GM23338 (cell line): ENCODE data around the gene MAP3K4. TPM values are rescaled to one million over a fixed set of nuclear protein-coding genes. Genes with fewer than 3 reads are reported as not detected.

Source experiments
- ATAC-seq: fragments of 200-7000 bp; cut with Tn5 transposase; 3 replicates; pipeline ENCODE4 v1.9.1; 2020
- DNase-seq: peaks from one replicate; pipeline ENCODE4 v3.0.0-alpha.2; 2015; ENCODE audit warnings: low spot score
- H2AFZ ChIP-seq: fragments of 200-600 bp; sonication (generic); 2 replicates; pipeline ENCODE4 v1.8.0; 2016; ENCODE audit warnings: antibody characterized with exemption, mild to moderate bottlenecking, moderate library complexity
- H3F3A ChIP-seq: fragments of 200-600 bp; sonication (generic); replicated peaks from 2 replicates; pipeline ENCODE4 v1.8.0; 2017; ENCODE audit warnings: antibody characterized with exemption, mixed run types, low read depth
- H3K27ac ChIP-seq: fragments of 200-600 bp; sonication (generic); 2 replicates; pipeline ENCODE4 v1.6.1; 2016; ENCODE audit warnings: low read depth
- H3K27me3 ChIP-seq: fragments of 200-600 bp; sonication (generic); 2 replicates; pipeline ENCODE4 v1.8.0; 2016; ENCODE audit warnings: mild to moderate bottlenecking, mixed run types, moderate library complexity; ENCODE audit not compliant: insufficient read depth
- H3K36me3 ChIP-seq: fragments of 200-600 bp; sonication (generic); 2 replicates; pipeline ENCODE4 v1.8.0; 2016; ENCODE audit warnings: mild to moderate bottlenecking; ENCODE audit not compliant: insufficient read depth
- H3K4me1 ChIP-seq: fragments of 200-600 bp; sonication (generic); 2 replicates; pipeline ENCODE4 v1.8.0; 2016; ENCODE audit warnings: mild to moderate bottlenecking, moderate library complexity; ENCODE audit not compliant: insufficient read depth
- H3K4me2 ChIP-seq: fragments of 200-600 bp; sonication (generic); 2 replicates; pipeline ENCODE4 v1.7.1; 2017; ENCODE audit warnings: mixed run types
- H3K4me3 ChIP-seq: fragments of 200-600 bp; sonication (generic); 2 replicates; pipeline ENCODE4 v1.6.1; 2016; ENCODE audit warnings: mixed run types
- H3K79me2 ChIP-seq: fragments of 200-600 bp; sonication (generic); replicated peaks from 2 replicates; pipeline ENCODE4 v1.8.0; 2017; ENCODE audit warnings: mild to moderate bottlenecking; ENCODE audit not compliant: insufficient read depth
- H3K9me2 ChIP-seq: fragments of 200-600 bp; sonication (generic); 2 replicates; pipeline ENCODE4 v1.8.0; 2017; ENCODE audit not compliant: insufficient read depth
- H4K20me1 ChIP-seq: fragments of 200-600 bp; sonication (generic); replicated peaks from 2 replicates; pipeline ENCODE4 v1.8.0; 2017; ENCODE audit warnings: mild to moderate bottlenecking; ENCODE audit not compliant: insufficient read depth
- H3K27ac Mint-ChIP-seq: 2 replicates; pipeline ENCODE4 v1.8.0; 2020; ENCODE audit warnings: inconsistent platforms, mild to moderate bottlenecking, moderate library complexity, mixed read lengths
- H3K27me3 Mint-ChIP-seq: 3 replicates; pipeline ENCODE4 v1.8.0; 2022; ENCODE audit warnings: low read depth, mild to moderate bottlenecking, moderate library complexity, mixed read lengths, inconsistent platforms; ENCODE audit not compliant: insufficient read depth, poor library complexity
- H3K36me3 Mint-ChIP-seq: 3 replicates; pipeline ENCODE4 v1.8.0; 2021; ENCODE audit warnings: low read depth, mild to moderate bottlenecking, inconsistent platforms, moderate library complexity, mixed read lengths
- H3K4me1 Mint-ChIP-seq: 3 replicates; pipeline ENCODE4 v1.8.0; 2020; ENCODE audit warnings: mild to moderate bottlenecking, inconsistent platforms, mixed read lengths
- H3K4me3 Mint-ChIP-seq: 3 replicates; pipeline ENCODE4 v1.8.0; 2021; ENCODE audit warnings: moderate library complexity, mild to moderate bottlenecking, inconsistent platforms, mixed read lengths
- H3K9me3 Mint-ChIP-seq: 3 replicates; pipeline ENCODE4 v1.8.0; 2020; ENCODE audit warnings: moderate library complexity, mild to moderate bottlenecking, inconsistent platforms, mixed read lengths
- CREB1 ChIP-seq: fragments of 250-450 bp; sonication (Bioruptor Pico); IDR thresholded peaks from 2 replicates; pipeline ENCODE4 v1.5.0; 2020; ENCODE audit warnings: low read depth, mild to moderate bottlenecking, moderate library complexity
- CTCF ChIP-seq, 2 experiments: fragments of 200-600 bp in 1 of 2; sonication (generic) in 1 of 2; conservative IDR thresholded peaks; 2 replicates each; pipeline versions ENCODE4 v1.5.1 to v1.6.1; 2016 to 2017; ENCODE audit warnings: antibody characterized with exemption in 2 of 2, low read depth in 2 of 2, mild to moderate bottlenecking in 2 of 2, moderate library complexity in 1 of 2
- ETS1 ChIP-seq: IDR thresholded peaks from 2 replicates; pipeline ENCODE4 v1.6.1; 2016; ENCODE audit warnings: antibody characterized with exemption
- EZH2 ChIP-seq: fragments of 200-600 bp; sonication (generic); IDR thresholded peaks from one replicate; pipeline ENCODE4 v1.8.0; 2017; ENCODE audit warnings: antibody characterized with exemption, mild to moderate bottlenecking, low read depth; ENCODE audit not compliant: unreplicated experiment
- EZH2phosphoT487 ChIP-seq: fragments of 200-600 bp; sonication (generic); IDR thresholded peaks from one replicate; pipeline ENCODE4 v1.8.1; 2018; ENCODE audit warnings: antibody characterized with exemption; ENCODE audit not compliant: unreplicated experiment
- JUNB ChIP-seq: IDR thresholded peaks from one replicate; pipeline ENCODE4 v1.6.1; 2016; ENCODE audit warnings: antibody characterized with exemption; ENCODE audit not compliant: unreplicated experiment
- NANOG ChIP-seq: IDR thresholded peaks from 2 replicates; pipeline ENCODE4 v1.6.1; 2016; ENCODE audit warnings: antibody characterized with exemption, borderline replicate concordance
- POLR2AphosphoS5 ChIP-seq: IDR thresholded peaks from 2 replicates; pipeline ENCODE4 v1.6.1; 2016; ENCODE audit warnings: antibody characterized with exemption, low read depth
- STAT1 ChIP-seq: IDR thresholded peaks from one replicate; pipeline ENCODE4 v1.6.1; 2016; ENCODE audit warnings: antibody characterized with exemption; ENCODE audit not compliant: unreplicated experiment
- ZNF114 ChIP-seq: fragments of 250-450 bp; sonication (Bioruptor Pico); IDR thresholded peaks from 2 replicates; pipeline ENCODE4 v1.5.0; 2020; ENCODE audit warnings: mild to moderate bottlenecking, moderate library complexity
- polyA plus RNA-seq: library from polyadenylated mRNA; unstranded; fragments of >200 nt; fragmentation: Nextera tagmentation; extraction: Ambion mirVana; gene quantifications from 2 replicates; pipeline ENCODE4 v1.2.1, GENCODE V29; 2016
- total RNA-seq: library from RNA; depleted of rRNA; stranded (reverse); fragments of >200 nt; shearing (Covaris generic); gene quantifications from 2 replicates; pipeline ENCODE4 v1.2.3, GENCODE V29; 2014
- TF ChIP-seq, protein P1 (sequence below): fragments of 250-450 bp; sonication (Bioruptor Pico); IDR thresholded peaks from 2 replicates; pipeline ENCODE4 v1.5.0; 2020; ENCODE audit warnings: mild to moderate bottlenecking, moderate library complexity

Gene MAP3K4
- total and polyA plus RNA-seq, 2 experiments from 2014 or later: 44.4 to 48.8 TPM

GRCh38 chr6:161013695-161014094 lies 22.1 kb downstream of the MAP3K4 start (continued):
- TF ChIP-seq, protein P1, sequence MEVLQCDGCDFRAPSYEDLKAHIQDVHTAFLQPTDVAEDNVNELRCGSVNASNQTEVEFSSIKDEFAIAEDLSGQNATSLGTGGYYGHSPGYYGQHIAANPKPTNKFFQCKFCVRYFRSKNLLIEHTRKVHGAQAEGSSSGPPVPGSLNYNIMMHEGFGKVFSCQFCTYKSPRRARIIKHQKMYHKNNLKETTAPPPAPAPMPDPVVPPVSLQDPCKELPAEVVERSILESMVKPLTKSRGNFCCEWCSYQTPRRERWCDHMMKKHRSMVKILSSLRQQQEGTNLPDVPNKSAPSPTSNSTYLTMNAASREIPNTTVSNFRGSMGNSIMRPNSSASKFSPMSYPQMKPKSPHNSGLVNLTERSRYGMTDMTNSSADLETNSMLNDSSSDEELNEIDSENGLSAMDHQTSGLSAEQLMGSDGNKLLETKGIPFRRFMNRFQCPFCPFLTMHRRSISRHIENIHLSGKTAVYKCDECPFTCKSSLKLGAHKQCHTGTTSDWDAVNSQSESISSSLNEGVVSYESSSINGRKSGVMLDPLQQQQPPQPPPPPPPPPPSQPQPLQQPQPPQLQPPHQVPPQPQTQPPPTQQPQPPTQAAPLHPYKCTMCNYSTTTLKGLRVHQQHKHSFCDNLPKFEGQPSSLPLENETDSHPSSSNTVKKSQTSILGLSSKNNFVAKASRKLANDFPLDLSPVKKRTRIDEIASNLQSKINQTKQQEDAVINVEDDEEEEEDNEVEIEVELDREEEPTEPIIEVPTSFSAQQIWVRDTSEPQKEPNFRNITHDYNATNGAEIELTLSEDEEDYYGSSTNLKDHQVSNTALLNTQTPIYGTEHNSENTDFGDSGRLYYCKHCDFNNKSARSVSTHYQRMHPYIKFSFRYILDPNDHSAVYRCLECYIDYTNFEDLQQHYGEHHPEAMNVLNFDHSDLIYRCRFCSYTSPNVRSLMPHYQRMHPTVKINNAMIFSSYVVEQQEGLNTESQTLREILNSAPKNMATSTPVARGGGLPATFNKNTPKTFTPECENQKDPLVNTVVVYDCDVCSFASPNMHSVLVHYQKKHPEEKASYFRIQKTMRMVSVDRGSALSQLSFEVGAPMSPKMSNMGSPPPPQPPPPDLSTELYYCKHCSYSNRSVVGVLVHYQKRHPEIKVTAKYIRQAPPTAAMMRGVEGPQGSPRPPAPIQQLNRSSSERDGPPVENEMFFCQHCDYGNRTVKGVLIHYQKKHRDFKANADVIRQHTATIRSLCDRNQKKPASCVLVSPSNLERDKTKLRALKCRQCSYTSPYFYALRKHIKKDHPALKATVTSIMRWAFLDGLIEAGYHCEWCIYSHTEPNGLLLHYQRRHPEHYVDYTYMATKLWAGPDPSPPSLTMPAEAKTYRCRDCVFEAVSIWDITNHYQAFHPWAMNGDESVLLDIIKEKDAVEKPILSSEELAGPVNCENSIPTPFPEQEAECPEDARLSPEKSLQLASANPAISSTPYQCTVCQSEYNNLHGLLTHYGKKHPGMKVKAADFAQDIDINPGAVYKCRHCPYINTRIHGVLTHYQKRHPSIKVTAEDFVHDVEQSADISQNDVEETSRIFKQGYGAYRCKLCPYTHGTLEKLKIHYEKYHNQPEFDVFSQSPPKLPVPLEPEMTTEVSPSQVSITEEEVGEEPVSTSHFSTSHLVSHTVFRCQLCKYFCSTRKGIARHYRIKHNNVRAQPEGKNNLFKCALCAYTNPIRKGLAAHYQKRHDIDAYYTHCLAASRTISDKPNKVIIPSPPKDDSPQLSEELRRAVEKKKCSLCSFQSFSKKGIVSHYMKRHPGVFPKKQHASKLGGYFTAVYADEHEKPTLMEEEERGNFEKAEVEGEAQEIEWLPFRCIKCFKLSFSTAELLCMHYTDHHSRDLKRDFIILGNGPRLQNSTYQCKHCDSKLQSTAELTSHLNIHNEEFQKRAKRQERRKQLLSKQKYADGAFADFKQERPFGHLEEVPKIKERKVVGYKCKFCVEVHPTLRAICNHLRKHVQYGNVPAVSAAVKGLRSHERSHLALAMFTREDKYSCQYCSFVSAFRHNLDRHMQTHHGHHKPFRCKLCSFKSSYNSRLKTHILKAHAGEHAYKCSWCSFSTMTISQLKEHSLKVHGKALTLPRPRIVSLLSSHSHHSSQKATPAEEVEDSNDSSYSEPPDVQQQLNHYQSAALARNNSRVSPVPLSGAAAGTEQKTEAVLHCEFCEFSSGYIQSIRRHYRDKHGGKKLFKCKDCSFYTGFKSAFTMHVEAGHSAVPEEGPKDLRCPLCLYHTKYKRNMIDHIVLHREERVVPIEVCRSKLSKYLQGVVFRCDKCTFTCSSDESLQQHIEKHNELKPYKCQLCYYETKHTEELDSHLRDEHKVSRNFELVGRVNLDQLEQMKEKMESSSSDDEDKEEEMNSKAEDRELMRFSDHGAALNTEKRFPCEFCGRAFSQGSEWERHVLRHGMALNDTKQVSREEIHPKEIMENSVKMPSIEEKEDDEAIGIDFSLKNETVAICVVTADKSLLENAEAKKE (CRISPR knock-in tag): no peak
- TF ChIP-seq EZH2phosphoT487 (no peak), NANOG (no peak), ZNF114 (CRISPR knock-in tag) (no peak), STAT1 (no peak), JUNB (no peak), ETS1 (no peak)

- peaks cover 18% of the 10 kb centered on the region for H3K4me1 ChIP-seq
- no peaks in the 10 kb centered on the region; the same call in 2 of the 3 replicates for H3K9me3 Mint-ChIP-seq
- no peak for ATAC-seq
- H3F3A ChIP-seq: no peaks in the 10 kb centered on the region
- H3K36me3 Mint-ChIP-seq: peaks cover 12% of the 10 kb centered on the region; the same call in 2 of the 3 replicates
- no peak for DNase-seq
- no peak overlapping the region for H3K4me3 Mint-ChIP-seq
- H3K27me3 Mint-ChIP-seq: peaks cover 6% of the 10 kb centered on the region
- H3K36me3 ChIP-seq: no peaks in the 10 kb centered on the region
- H3K27me3 ChIP-seq: no peaks in the 10 kb centered on the region
- H3K79me2 ChIP-seq: peaks cover 96% of the 10 kb centered on the region
- peaks cover 5% of the 10 kb centered on the region; the same call in 1 of the 2 replicates for H4K20me1 ChIP-seq
- H3K27ac Mint-ChIP-seq: no peak overlapping the region
- no peak overlapping the region for H3K4me3 ChIP-seq
- H3K9me2 ChIP-seq: no peaks in the 10 kb centered on the region
- H2AFZ ChIP-seq: no peak overlapping the region
- H3K4me2 ChIP-seq: no peak overlapping the region
- peaks cover 46% of the 10 kb centered on the region for H3K4me1 Mint-ChIP-seq
- no peak overlapping the region for H3K27ac ChIP-seq
- TF ChIP-seq CREB1: no peak
- no peak for TF ChIP-seq ZNF114 (CRISPR knock-in tag)
- no peak for TF ChIP-seq CTCF (conservative IDR thresholded peaks at IDR 0.05; ENCODE audit: low read depth in 2 of 2)
- no peak for TF ChIP-seq EZH2
- no peak for TF ChIP-seq NANOG
- TF ChIP-seq JUNB: no peak
- no peak for TF ChIP-seq ETS1
- TF ChIP-seq STAT1: no peak
- no peak for TF ChIP-seq POLR2AphosphoS5
Observed at GRCh38 chr6:161017766-161018564, 26.4 kb downstream of the MAP3K4 start.
